IPS DF 6.9 (cell line): ENCODE results near the gene EEF1A2.

Experiments
- DNase-seq: peaks from one replicate; pipeline ENCODE4 v3.0.0-alpha.2; 2013; ENCODE audit warnings: low read depth, low spot score
- H3K27ac ChIP-seq: one replicate; pipeline ENCODE4 v1.5.1; 2013; ENCODE audit warnings: low read length, control low read depth
- H3K27me3 ChIP-seq: 2 replicates; pipeline ENCODE4 v1.6.1; 2013; ENCODE audit warnings: mild to moderate bottlenecking, low read length; ENCODE audit not compliant: control insufficient read depth, insufficient read depth
- H3K36me3 ChIP-seq: 2 replicates; pipeline ENCODE4 v1.6.1; 2013; ENCODE audit warnings: low read length; ENCODE audit not compliant: control insufficient read depth, insufficient read depth
- H3K4me1 ChIP-seq: 2 replicates; pipeline ENCODE4 v1.6.1; 2013; ENCODE audit warnings: low read length; ENCODE audit not compliant: control insufficient read depth, insufficient read depth
- H3K4me3 ChIP-seq: 2 replicates; pipeline ENCODE4 v1.5.1; 2013; ENCODE audit warnings: mild to moderate bottlenecking, low read length
- H3K9me3 ChIP-seq: 2 replicates; pipeline ENCODE4 v1.6.1; 2013; ENCODE audit warnings: low read length, inconsistent platforms; ENCODE audit not compliant: control insufficient read depth, insufficient read depth
- WGBS: extraction: QIAGEN DNeasy Blood & Tissue Kit; methylation state at CpG from one replicate; pipeline ENCODE4 v1.1.7; 2013; ENCODE audit warnings: mixed read lengths, missing lambda C conversion rate; ENCODE audit not compliant: insufficient read length, insufficient coverage; 5-methylcytosine and 5-hydroxymethylcytosine counted together

EEF1A2 gene

GRCh38 chr20:63499338-63499969 lies 571 bp upstream of the EEF1A2 start:
- Histone ChIP-seq H3K4me3 (peak overlapping the region; percentile 53; the same call in 1 of the 2 replicates), H3K36me3 (no peaks in the 10 kb centered on the region), H3K4me1 (peaks cover 12% of the 10 kb centered on the region), H3K9me3 (no peaks in the 10 kb centered on the region), H3K27me3 (peaks cover 5% of the 10 kb centered on the region; the same call in 1 of the 2 replicates), H3K27ac (no peak overlapping the region)
- DNase-seq: no peak
- no CpG with 5 or more reads among the region's 48 CpGs for WGBS

DNA sequence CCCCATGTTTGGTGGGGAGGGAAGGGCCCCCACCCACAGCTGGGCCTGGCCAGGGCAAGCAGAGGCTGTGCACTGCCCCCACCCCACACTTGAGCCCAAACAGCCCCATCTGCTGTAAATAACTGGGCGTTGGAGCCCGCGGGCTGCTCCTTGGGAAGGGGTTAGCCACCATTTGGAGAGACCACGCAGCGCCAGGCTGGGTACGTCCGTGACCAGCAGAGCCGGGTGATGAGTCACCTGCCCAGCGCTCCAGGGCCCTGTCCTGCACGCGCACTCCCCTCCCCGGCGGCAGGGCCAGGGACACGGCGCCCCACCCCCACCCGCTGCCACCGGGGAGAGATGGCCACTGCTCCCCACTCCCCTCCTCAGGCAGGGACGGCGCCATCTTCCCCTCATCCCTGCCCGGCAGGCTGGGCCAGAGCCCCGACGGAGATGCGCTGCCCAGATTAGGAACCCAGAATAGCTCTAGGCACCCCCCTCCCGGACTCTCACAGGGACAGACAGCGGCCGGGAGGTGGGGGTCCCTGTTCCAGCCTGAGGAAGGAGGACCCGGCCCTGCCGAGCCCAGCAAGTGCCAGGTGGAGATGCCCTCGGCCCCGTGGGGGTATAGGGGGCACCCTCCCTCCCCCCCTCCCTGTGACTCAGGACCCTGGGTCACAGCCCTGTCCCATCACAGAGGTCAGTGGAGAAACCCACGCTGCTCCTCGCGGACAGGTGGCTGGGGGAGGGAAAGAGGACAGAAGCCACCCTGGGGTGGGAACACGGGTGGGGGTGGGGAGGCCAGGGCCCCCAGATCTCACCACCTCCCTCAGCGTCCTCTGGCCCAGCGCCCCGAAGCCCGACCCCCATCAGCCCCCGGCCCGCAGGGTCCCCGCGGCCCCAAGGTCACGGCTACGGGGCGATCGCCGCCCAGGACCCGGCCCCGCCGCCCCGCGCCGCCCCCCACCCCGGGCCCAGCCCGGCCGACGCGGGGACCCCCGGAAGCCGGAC lies 642 bp downstream of the EEF1A2 start:
- WGBS: no CpG with 5 or more reads among the region's 60 CpGs
- Histone ChIP-seq H3K27me3 (peaks cover 5% of the 10 kb centered on the region; the same call in 1 of the 2 replicates), H3K36me3 (no peaks in the 10 kb centered on the region), H3K4me1 (peaks cover 12% of the 10 kb centered on the region), H3K27ac (no peak overlapping the region), H3K9me3 (no peaks in the 10 kb centered on the region), H3K4me3 (peak overlapping the region; percentile 53; the same call in 1 of the 2 replicates)
- DNase-seq: no peak

- 0 out of 2 replicates have a peak, but pooled peaks cover 3% of the 10 kb centered on the region for H3K36me3 ChIP-seq
- WGBS: no CpG with 5 or more reads among the region's 20 CpGs
- no peak overlapping the region for H3K27ac ChIP-seq
- no peaks in the 10 kb centered on the region for H3K9me3 ChIP-seq
- H3K4me3 ChIP-seq: no peak overlapping the region
- no peak for DNase-seq
- H3K27me3 ChIP-seq: peaks cover 5% of the 10 kb centered on the region; the same call in 1 of the 2 replicates
- peaks cover 7% of the 10 kb centered on the region; the same call in 1 of the 2 replicates for H3K4me1 ChIP-seq
Observed at GRCh38 chr20:63497138-63497945, 1.5 kb downstream of the EEF1A2 start.

DNA sequence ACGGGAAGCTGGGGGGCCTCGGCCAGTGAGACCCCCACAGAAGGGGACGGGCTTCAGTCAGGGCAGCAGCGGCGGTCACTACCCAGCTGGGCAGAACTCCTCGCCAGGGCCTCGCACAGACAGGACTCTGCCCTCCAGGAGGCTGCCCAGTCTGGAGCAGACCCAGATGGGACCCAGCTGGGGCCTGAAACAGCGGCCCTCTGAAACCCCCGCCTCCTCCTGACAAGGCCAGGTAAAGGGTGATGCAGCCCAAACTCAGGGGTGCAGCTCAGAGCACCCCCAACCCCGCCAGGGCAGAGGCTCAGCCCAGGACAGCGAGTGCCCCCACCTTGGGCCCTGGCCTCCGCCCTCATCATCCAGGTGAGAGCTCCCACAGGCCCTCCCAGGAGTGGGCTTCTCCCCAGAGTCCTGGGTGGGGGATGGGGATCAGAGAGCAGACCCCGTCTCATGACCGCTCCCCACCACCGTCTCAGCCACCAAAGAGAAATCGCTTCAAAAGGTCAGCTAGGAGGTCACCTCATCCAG lies 2.2 kb downstream of the EEF1A2 start:
- DNase-seq: no peak
- no CpG with 5 or more reads among the region's 16 CpGs for WGBS
- Histone ChIP-seq H3K9me3 (no peaks in the 10 kb centered on the region), H3K27ac (no peak overlapping the region), H3K4me1 (peaks cover 4% of the 10 kb centered on the region; the same call in 1 of the 2 replicates), H3K27me3 (peaks cover 5% of the 10 kb centered on the region; the same call in 1 of the 2 replicates), H3K4me3 (no peak overlapping the region), H3K36me3 (0 out of 2 replicates have a peak, but pooled peaks cover 3% of the 10 kb centered on the region)

GRCh38 chr20:63495741-63496595 lies 2.9 kb downstream of the EEF1A2 start:
- DNase-seq: no peak
- Histone ChIP-seq H3K36me3 (0 out of 2 replicates have a peak, but pooled peaks cover 3% of the 10 kb centered on the region), H3K9me3 (no peaks in the 10 kb centered on the region), H3K27me3 (peaks cover 5% of the 10 kb centered on the region; the same call in 1 of the 2 replicates), H3K27ac (no peak overlapping the region), H3K4me1 (peaks cover 4% of the 10 kb centered on the region; the same call in 1 of the 2 replicates), H3K4me3 (no peak overlapping the region)
- no CpG with 5 or more reads among the region's 48 CpGs for WGBS

- peaks cover 4% of the 10 kb centered on the region; the same call in 1 of the 2 replicates for H3K4me1 ChIP-seq
- 0 out of 2 replicates have a peak, but pooled peaks cover 3% of the 10 kb centered on the region for H3K36me3 ChIP-seq
- no peak overlapping the region for H3K27ac ChIP-seq
- WGBS: no CpG with 5 or more reads among the region's 8 CpGs
- peaks cover 5% of the 10 kb centered on the region; the same call in 1 of the 2 replicates for H3K27me3 ChIP-seq
- no peak for DNase-seq
- no peak overlapping the region for H3K4me3 ChIP-seq
- no peaks in the 10 kb centered on the region for H3K9me3 ChIP-seq
Observed at GRCh38 chr20:63495167-63495720, 3.6 kb downstream of the EEF1A2 start.

- Histone ChIP-seq H3K36me3 (0 out of 2 replicates have a peak, but pooled peaks cover 3% of the 10 kb centered on the region), H3K4me3 (no peak overlapping the region), H3K27ac (no peak overlapping the region), H3K27me3 (peaks cover 1% of the 10 kb centered on the region; the same call in 1 of the 2 replicates), H3K4me1 (peaks cover 4% of the 10 kb centered on the region; the same call in 1 of the 2 replicates), H3K9me3 (no peaks in the 10 kb centered on the region)
- no peak for DNase-seq
- WGBS: no CpG with 5 or more reads among the region's 51 CpGs
Observed at GRCh38 chr20:63494420-63495166, 4.3 kb downstream of the EEF1A2 start.

DNA sequence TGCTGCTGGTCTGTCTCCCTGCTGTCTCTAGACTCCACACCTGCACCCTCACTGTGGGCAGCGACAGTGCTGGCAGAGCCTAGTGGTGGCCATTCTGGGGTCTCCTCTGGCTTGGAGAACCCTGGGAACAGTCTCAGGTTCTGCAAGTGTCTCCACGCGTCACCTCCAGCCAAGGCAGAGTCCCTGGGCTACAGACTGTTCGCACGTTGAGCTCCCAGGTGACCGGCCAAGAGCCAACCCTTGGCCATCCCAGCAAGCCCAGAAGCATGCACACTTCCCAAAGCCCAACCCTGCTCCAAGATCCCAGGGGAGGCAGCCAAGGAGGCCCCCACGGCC lies 4.8 kb downstream of the EEF1A2 start:
- Histone ChIP-seq H3K36me3 (0 out of 2 replicates have a peak, but pooled peaks cover 3% of the 10 kb centered on the region), H3K4me1 (0 out of 2 replicates have a peak, but pooled peaks cover 4% of the 10 kb centered on the region), H3K27ac (no peak overlapping the region), H3K9me3 (no peaks in the 10 kb centered on the region), H3K27me3 (no peaks in the 10 kb centered on the region; the same call in 1 of the 2 replicates), H3K4me3 (no peak overlapping the region)
- no CpG with 5 or more reads among the region's 7 CpGs for WGBS
- DNase-seq: no peak
